ENCODE data around the gene ZNF644. TPM values are rescaled to one million over a fixed set of nuclear protein-coding genes. Genes with fewer than 3 reads are reported as not detected.

Gene ZNF644
- total RNA-seq, 4 donors from 2014 or later, result 30.5 to 61.7 (median 34.6) TPM

GRCh38 chr1:91024481-91025119 lies 2.8 kb upstream of the ZNF644 start:
- no peak overlapping the region for H3K27ac ChIP-seq
- no peaks in the 10 kb centered on the region for H3K27me3 ChIP-seq
- in situ Hi-C loops (cut with MboI; ENCODE audit: low sequenced_read_pairs in 4 of 4), result no loop called here
- no peak overlapping the region for H3K4me3 ChIP-seq
- H3K9me3 ChIP-seq, result no peaks in the 10 kb centered on the region
- peaks cover 20 to 23% of the 10 kb centered on the region in 2 donors for H3K4me1 ChIP-seq
- no peaks in the 10 kb centered on the region for H3K36me3 ChIP-seq
- intact Hi-C loops (cut with DNase I; ENCODE audit: low total_unique reads), result loop anchor here (5.0 to 10.0 kb wide), 3 partner anchors 102 to 172 kb away; no protein-coding TSS in a partner anchor
- TF ChIP-seq POLR2A (IDR thresholded peaks at IDR 0.05) (no peak), CTCF (IDR thresholded peaks at IDR 0.05 in 4 of 5, conservative IDR thresholded peaks at IDR 0.05 in 1 of 5) (no peak)
- DNase-seq (no peak), ATAC-seq (no peak)

- no peaks in the 10 kb centered on the region for H3K27me3 ChIP-seq
- in situ Hi-C loops (cut with MboI; ENCODE audit: low sequenced_read_pairs in 4 of 4), result no loop called here
- DNase-seq, result no peak
- TF ChIP-seq POLR2A (IDR thresholded peaks at IDR 0.05), result no peak
- no peak for TF ChIP-seq CTCF (IDR thresholded peaks at IDR 0.05 in 4 of 5, conservative IDR thresholded peaks at IDR 0.05 in 1 of 5)
- intact Hi-C loops (cut with DNase I; ENCODE audit: low total_unique reads), result loop anchor here (5.0 to 10.0 kb wide), 3 partner anchors 100 to 170 kb away; no protein-coding TSS in a partner anchor
- peak overlapping the region; percentile 93 to 99 (median 96) for H3K27ac ChIP-seq
- no peaks in the 10 kb centered on the region for H3K36me3 ChIP-seq
- peak in 1 of 2 donors; percentile 5 for ATAC-seq
- H3K4me1 ChIP-seq, result peaks cover 40 to 42% of the 10 kb centered on the region in 2 donors
- H3K4me3 ChIP-seq, result peak overlapping the region; percentile 74 to 94 (median 82)
- no peaks in the 10 kb centered on the region for H3K9me3 ChIP-seq
Measured at GRCh38 chr1:91022518-91022929, 689 bp upstream of the ZNF644 start.

DNA sequence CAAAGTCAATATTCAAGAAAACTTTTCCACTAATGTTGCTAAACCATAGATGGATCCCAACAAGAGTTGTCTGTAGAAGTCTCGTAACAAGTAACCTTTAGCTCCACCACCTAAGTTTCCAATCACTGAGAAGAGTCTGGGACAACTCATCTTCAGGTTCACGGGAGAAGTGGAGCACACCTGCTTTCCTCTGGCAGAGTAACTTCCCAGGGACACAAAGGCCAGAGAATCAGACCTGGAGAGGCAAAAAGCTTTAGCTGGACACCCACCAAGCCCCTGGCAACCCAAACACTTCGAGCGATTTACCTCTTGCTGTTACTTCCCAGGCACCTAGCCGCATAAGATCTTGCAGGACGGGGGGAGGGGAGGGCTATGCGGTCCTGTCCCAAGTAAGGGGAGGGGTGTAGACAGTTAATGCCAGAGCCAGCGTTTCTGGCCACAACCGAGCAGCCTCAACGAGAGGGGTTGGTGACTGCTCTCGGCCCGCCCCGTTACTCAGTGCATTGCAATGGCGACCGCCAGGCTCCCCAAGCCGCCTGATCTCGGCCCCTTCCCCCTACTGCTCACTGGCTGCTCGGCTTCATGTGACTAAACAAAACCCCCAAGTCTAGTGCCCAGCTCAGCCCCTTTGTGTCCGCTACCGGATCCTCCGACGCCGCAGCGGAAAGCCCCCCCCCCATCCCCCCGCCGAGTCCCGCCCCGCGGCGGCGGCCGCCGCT lies 709 bp downstream of the ZNF644 start:
- in situ Hi-C loops (cut with MboI; ENCODE audit: low sequenced_read_pairs in 4 of 4) (no loop called here), intact Hi-C loops (cut with DNase I; ENCODE audit: low total_unique reads) (loop anchor here (2.0 to 10.0 kb wide), 4 partner anchors 56 to 169 kb away; no protein-coding TSS in a partner anchor)
- Histone ChIP-seq H3K27me3 (no peaks in the 10 kb centered on the region), H3K9me3 (no peaks in the 10 kb centered on the region), H3K4me3 (peak overlapping the region; percentile 74 to 94 (median 82)), H3K27ac (peak overlapping the region; percentile 93 to 99 (median 96)), H3K36me3 (no peaks in the 10 kb centered on the region), H3K4me1 (peaks cover 49 to 52% of the 10 kb centered on the region in 2 donors)
- TF ChIP-seq POLR2A (IDR thresholded peaks at IDR 0.05) (no peak), CTCF (IDR thresholded peaks at IDR 0.05 in 4 of 5, conservative IDR thresholded peaks at IDR 0.05 in 1 of 5) (no peak)
- peak; percentile 46 to 69 for DNase-seq
- ATAC-seq, result peak; percentile 58 to 62

GRCh38 chr1:91020486-91020885 lies 1.3 kb downstream of the ZNF644 start:
- H3K4me1 ChIP-seq, result peaks cover 49 to 58% of the 10 kb centered on the region in 2 donors
- DNase-seq (no peak), ATAC-seq (no peak)
- no peak for TF ChIP-seq CTCF (IDR thresholded peaks at IDR 0.05 in 4 of 5, conservative IDR thresholded peaks at IDR 0.05 in 1 of 5)
- TF ChIP-seq POLR2A (IDR thresholded peaks at IDR 0.05), result no peak
- intact Hi-C loops (cut with DNase I; ENCODE audit: low total_unique reads) (loop anchor here (2.0 to 10.0 kb wide), 4 partner anchors 56 to 168 kb away; no protein-coding TSS in a partner anchor), in situ Hi-C loops (cut with MboI; ENCODE audit: low sequenced_read_pairs in 4 of 4) (no loop called here)
- no peaks in the 10 kb centered on the region for H3K36me3 ChIP-seq
- no peaks in the 10 kb centered on the region for H3K9me3 ChIP-seq
- peak overlapping the region; percentile 74 to 94 (median 82) for H3K4me3 ChIP-seq
- H3K27ac ChIP-seq, result peak overlapping the region; percentile 93 to 99 (median 96)
- H3K27me3 ChIP-seq, result no peaks in the 10 kb centered on the region

Data from gastrocnemius medialis (tissue), 4 donors.